ENCODE measurements around the gene RING1.

Gene RING1

GRCh38 chr6:33198159-33198852, 10.0 kb upstream of the RING1 start:
- CTCF ChIA-PET: interaction anchor here (0.9 to 3.0 kb wide), 14 partner anchors 9 to 78 kb away, joined by 3 to 14 read pairs (median 4); partner anchors contain the start of gene RING1
- Histone ChIP-seq H3K27me3 (replicated peaks in 2 of 5; ENCODE audit: control insufficient read depth in 4 of 5, insufficient read depth in 5 of 5, low read length in 4 of 5) (no peaks in the 10 kb centered on the region), H3K4me1 (ENCODE audit: control extremely low read depth in 1 of 4, control insufficient read depth in 4 of 4, insufficient read depth in 4 of 4, low read length in 3 of 4) (peaks cover 7 to 39% (median 31%) of the 10 kb centered on the region in 4 experiments), H3K36me3 (ENCODE audit: control insufficient read depth in 4 of 4, insufficient read depth in 4 of 4, low read length in 3 of 4) (peaks cover 9 to 60% (median 40%) of the 10 kb centered on the region in 4 experiments), H3K4me3 (ENCODE audit: control insufficient read depth in 1 of 7, extremely low read depth in 1 of 7, insufficient read depth in 4 of 7, low read depth in 2 of 7, low read length in 6 of 7) (no peak overlapping the region), H3K9me3 (ENCODE audit: control extremely low read depth in 1 of 5, control insufficient read depth in 4 of 5, insufficient read depth in 2 of 5, low read depth in 1 of 5, low read length in 4 of 5) (no peaks in the 10 kb centered on the region), H3K27ac (ENCODE audit: insufficient read depth in 1 of 2, low read depth in 1 of 2, low read length in 2 of 2, poor library complexity in 1 of 2, severe bottlenecking in 2 of 2) (no peak overlapping the region)
- POLR2A ChIA-PET: no interaction called here
- no peak for DNase-seq
- WGBS (ENCODE audit: insufficient coverage): 88% methylated on average over 1 of the region's 6 CpGs

GRCh38 chr6:33198853-33199436, 9.4 kb upstream of the RING1 start:
- no CpG with 5 or more reads among the region's 3 CpGs for whole genome bisulfite sequencing (ENCODE audit: insufficient coverage)
- Histone ChIP-seq H3K27ac (ENCODE audit: insufficient read depth in 1 of 2, low read depth in 1 of 2, low read length in 2 of 2, poor library complexity in 1 of 2, severe bottlenecking in 2 of 2) (peak overlapping the region in 1 of 2 experiments; percentile 98), H3K4me3 (ENCODE audit: control insufficient read depth in 1 of 7, extremely low read depth in 1 of 7, insufficient read depth in 4 of 7, low read depth in 2 of 7, low read length in 6 of 7) (peak overlapping the region in 6 of 7 experiments; percentile 86 to 99 (median 94)), H3K4me1 (ENCODE audit: control extremely low read depth in 1 of 4, control insufficient read depth in 4 of 4, insufficient read depth in 4 of 4, low read length in 3 of 4) (peaks cover 7 to 40% (median 34%) of the 10 kb centered on the region in 4 experiments), H3K36me3 (ENCODE audit: control insufficient read depth in 4 of 4, insufficient read depth in 4 of 4, low read length in 3 of 4) (peaks cover 10 to 62% (median 45%) of the 10 kb centered on the region in 4 experiments), H3K27me3 (replicated peaks in 2 of 5; ENCODE audit: control insufficient read depth in 4 of 5, insufficient read depth in 5 of 5, low read length in 4 of 5) (no peaks in the 10 kb centered on the region), H3K9me3 (ENCODE audit: control extremely low read depth in 1 of 5, control insufficient read depth in 4 of 5, insufficient read depth in 2 of 5, low read depth in 1 of 5, low read length in 4 of 5) (no peaks in the 10 kb centered on the region)
- no peak for DNase-seq
- ChIA-PET POLR2A (interaction anchor here (1.5 kb wide), 1 partner anchor 73 kb away, joined by 4 read pairs; the partner anchor contains the start of genes RPS18 and VPS52), CTCF (interaction anchor here (1.6 to 3.0 kb wide), 6 partner anchors 9 to 49 kb away, joined by 3 to 14 read pairs (median 8); no protein-coding TSS in a partner anchor)

- WGBS (ENCODE audit: insufficient coverage): 0% methylated on average over 18 of the region's 26 CpGs
- Histone ChIP-seq H3K4me1 (ENCODE audit: control extremely low read depth in 1 of 4, control insufficient read depth in 4 of 4, insufficient read depth in 4 of 4, low read length in 3 of 4) (peaks cover 7 to 47% (median 40%) of the 10 kb centered on the region in 4 experiments), H3K27ac (ENCODE audit: insufficient read depth in 1 of 2, low read depth in 1 of 2, low read length in 2 of 2, poor library complexity in 1 of 2, severe bottlenecking in 2 of 2) (peak overlapping the region; percentile 41 to 98), H3K27me3 (replicated peaks in 2 of 5; ENCODE audit: control insufficient read depth in 4 of 5, insufficient read depth in 5 of 5, low read length in 4 of 5) (no peaks in the 10 kb centered on the region), H3K9me3 (ENCODE audit: control extremely low read depth in 1 of 5, control insufficient read depth in 4 of 5, insufficient read depth in 2 of 5, low read depth in 1 of 5, low read length in 4 of 5) (no peaks in the 10 kb centered on the region), H3K36me3 (ENCODE audit: control insufficient read depth in 4 of 4, insufficient read depth in 4 of 4, low read length in 3 of 4) (peaks cover 10 to 57% (median 39%) of the 10 kb centered on the region in 4 experiments), H3K4me3 (ENCODE audit: control insufficient read depth in 1 of 7, extremely low read depth in 1 of 7, insufficient read depth in 4 of 7, low read depth in 2 of 7, low read length in 6 of 7) (peak overlapping the region; percentile 86 to 99 (median 92))
- ChIA-PET CTCF (interaction anchor here (1.6 kb wide), 2 partner anchors 10 to 39 kb away, joined by 3 read pairs; no protein-coding TSS in a partner anchor), POLR2A (interaction anchor here (1.5 kb wide), 1 partner anchor 72 kb away, joined by 4 read pairs; the partner anchor contains the start of genes RPS18 and VPS52)
- peak; percentile 65 to 84 (median 80) for DNase-seq
Observed at GRCh38 chr6:33199687-33200218, 8.5 kb upstream of the RING1 start.

DNA sequence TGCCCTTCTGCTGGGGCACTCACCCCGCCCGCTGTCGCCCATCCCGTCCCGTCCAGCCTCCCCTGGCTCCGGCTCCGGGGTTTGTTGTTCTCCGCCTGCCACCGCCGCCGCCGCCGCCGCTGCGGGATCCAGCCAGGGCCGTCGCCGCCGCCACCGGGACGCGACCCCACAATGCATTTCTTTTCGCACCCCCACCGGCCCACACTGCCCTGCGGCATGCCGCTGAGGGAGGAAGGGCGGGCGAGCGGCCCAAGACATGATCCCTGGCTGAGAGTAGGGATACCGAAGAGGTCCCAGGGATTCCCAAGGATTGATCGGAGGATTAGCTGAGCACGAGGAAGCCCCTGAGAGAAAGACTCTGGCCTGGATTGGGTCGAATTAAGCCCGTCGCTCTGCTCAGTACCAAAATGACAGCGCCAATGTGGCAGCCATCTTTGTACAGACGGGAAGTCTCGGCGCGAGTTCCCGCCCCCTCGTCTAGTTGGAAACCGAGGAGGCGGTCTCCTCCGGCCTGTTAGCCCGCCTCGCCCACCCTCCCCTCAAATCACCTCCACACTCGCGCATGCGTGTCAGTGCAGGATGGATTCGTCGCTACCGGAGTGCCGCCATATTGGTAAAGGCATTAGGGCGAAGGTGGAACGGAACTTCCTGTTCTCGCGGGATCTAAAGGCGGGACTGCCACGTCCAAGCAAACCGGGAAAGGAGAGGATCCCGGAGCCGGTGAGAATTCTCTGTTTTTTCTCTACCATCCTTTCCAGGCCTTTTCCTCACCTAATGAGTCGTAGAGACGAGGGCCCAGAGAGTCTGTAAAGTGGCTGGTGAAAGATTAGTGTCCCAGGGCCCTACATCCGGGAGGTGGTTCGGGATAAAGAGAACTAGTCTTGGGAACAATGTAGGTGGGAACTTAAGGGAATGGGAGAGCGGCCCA, 7.8 kb upstream of the RING1 start, which contains the start of the genes RXRB and SLC39A7:
Gene RXRB, minus strand, starts transcription at position 447 of the 928 bp plus-strand sequence. Its CDS starts 189 bp downstream, at position 258.
Gene SLC39A7, plus strand, starts transcription at position 649 of the 928 bp plus-strand sequence. CDS start 379 bp downstream, outside the sequence.
- peak; percentile 99 to 100 (median 99) for DNase-seq
- H3K4me1 ChIP-seq (ENCODE audit: control extremely low read depth in 1 of 4, control insufficient read depth in 4 of 4, insufficient read depth in 4 of 4, low read length in 3 of 4): peaks cover 7 to 54% (median 47%) of the 10 kb centered on the region in 4 experiments
- peak within 1 kb of the TSS; percentile 93 to 98 for H3K27ac ChIP-seq (ENCODE audit: insufficient read depth in 1 of 2, low read depth in 1 of 2, low read length in 2 of 2, poor library complexity in 1 of 2, severe bottlenecking in 2 of 2)
- H3K9me3 ChIP-seq (ENCODE audit: control extremely low read depth in 1 of 5, control insufficient read depth in 4 of 5, insufficient read depth in 2 of 5, low read depth in 1 of 5, low read length in 4 of 5): no peaks in the 10 kb centered on the region
- peak within 1 kb of the TSS; percentile 86 to 99 (median 92) for H3K4me3 ChIP-seq (ENCODE audit: control insufficient read depth in 1 of 7, extremely low read depth in 1 of 7, insufficient read depth in 4 of 7, low read depth in 2 of 7, low read length in 6 of 7)
- CTCF ChIA-PET: interaction anchor here (1.6 kb wide), 1 partner anchor 9 kb away, joined by 3 read pairs; no protein-coding TSS in a partner anchor
- H3K27me3 ChIP-seq (replicated peaks in 2 of 5; ENCODE audit: control insufficient read depth in 4 of 5, insufficient read depth in 5 of 5, low read length in 4 of 5): no peaks in the 10 kb centered on the region
- WGBS (ENCODE audit: insufficient coverage): under 1% methylated on average over 52 of the region's 68 CpGs
- POLR2A ChIA-PET: interaction anchor here (1.5 kb wide), 1 partner anchor 71 kb away, joined by 4 read pairs; the partner anchor contains the start of genes RPS18 and VPS52
- H3K36me3 ChIP-seq (ENCODE audit: control insufficient read depth in 4 of 4, insufficient read depth in 4 of 4, low read length in 3 of 4): peaks cover 4 to 49% (median 33%) of the 10 kb centered on the region in 4 experiments

DNA sequence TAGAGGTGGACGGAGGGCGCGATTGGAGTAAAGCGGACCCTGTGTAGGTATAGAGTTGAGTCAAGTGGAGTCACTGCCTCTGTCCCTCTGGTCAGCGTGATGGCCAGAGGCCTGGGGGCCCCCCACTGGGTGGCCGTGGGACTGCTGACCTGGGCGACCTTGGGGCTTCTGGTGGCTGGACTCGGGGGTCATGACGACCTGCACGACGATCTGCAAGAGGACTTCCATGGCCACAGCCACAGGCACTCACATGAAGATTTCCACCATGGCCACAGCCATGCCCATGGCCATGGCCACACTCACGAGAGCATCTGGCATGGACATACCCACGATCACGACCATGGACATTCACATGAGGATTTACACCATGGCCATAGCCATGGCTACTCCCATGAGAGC, 7.2 kb upstream of the RING1 start:
- Histone ChIP-seq H3K27me3 (replicated peaks in 2 of 5; ENCODE audit: control insufficient read depth in 4 of 5, insufficient read depth in 5 of 5, low read length in 4 of 5) (no peaks in the 10 kb centered on the region), H3K36me3 (ENCODE audit: control insufficient read depth in 4 of 4, insufficient read depth in 4 of 4, low read length in 3 of 4) (peaks cover 2 to 43% (median 26%) of the 10 kb centered on the region in 4 experiments), H3K27ac (ENCODE audit: insufficient read depth in 1 of 2, low read depth in 1 of 2, low read length in 2 of 2, poor library complexity in 1 of 2, severe bottlenecking in 2 of 2) (peak overlapping the region; percentile 93 to 98), H3K4me3 (ENCODE audit: control insufficient read depth in 1 of 7, extremely low read depth in 1 of 7, insufficient read depth in 4 of 7, low read depth in 2 of 7, low read length in 6 of 7) (peak overlapping the region; percentile 86 to 99 (median 92)), H3K4me1 (ENCODE audit: control extremely low read depth in 1 of 4, control insufficient read depth in 4 of 4, insufficient read depth in 4 of 4, low read length in 3 of 4) (peaks cover 7 to 55% (median 47%) of the 10 kb centered on the region in 4 experiments), H3K9me3 (ENCODE audit: control extremely low read depth in 1 of 5, control insufficient read depth in 4 of 5, insufficient read depth in 2 of 5, low read depth in 1 of 5, low read length in 4 of 5) (no peaks in the 10 kb centered on the region)
- POLR2A ChIA-PET: no interaction called here
- DNase-seq: no peak
- 11% methylated on average over 11 of the region's 14 CpGs for WGBS (ENCODE audit: insufficient coverage)
- CTCF ChIA-PET: no interaction called here

DNA sequence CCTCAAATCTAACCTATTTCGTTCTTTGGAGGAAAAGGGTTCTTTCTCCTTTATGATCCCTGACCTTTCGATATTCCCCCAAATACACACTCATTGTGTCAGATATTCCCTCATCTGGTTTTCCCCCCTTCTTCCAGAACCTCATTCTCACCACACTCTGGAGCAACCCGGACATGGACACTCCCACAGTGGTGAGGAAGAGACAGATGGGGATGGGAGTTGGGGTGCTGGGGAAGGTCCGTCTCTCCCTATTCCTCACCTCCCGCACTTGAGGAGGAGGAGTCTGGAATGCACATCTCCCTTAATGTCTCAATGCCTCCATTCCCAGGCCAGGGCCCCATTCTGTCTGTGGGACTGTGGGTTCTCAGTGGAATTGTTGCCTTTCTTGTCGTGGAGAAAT, 6.4 kb upstream of the RING1 start:
- H3K9me3 ChIP-seq (ENCODE audit: control extremely low read depth in 1 of 5, control insufficient read depth in 4 of 5, insufficient read depth in 2 of 5, low read depth in 1 of 5, low read length in 4 of 5): no peaks in the 10 kb centered on the region
- H3K27me3 ChIP-seq (replicated peaks in 2 of 5; ENCODE audit: control insufficient read depth in 4 of 5, insufficient read depth in 5 of 5, low read length in 4 of 5): no peaks in the 10 kb centered on the region
- peaks cover 7 to 55% (median 47%) of the 10 kb centered on the region in 4 experiments for H3K4me1 ChIP-seq (ENCODE audit: control extremely low read depth in 1 of 4, control insufficient read depth in 4 of 4, insufficient read depth in 4 of 4, low read length in 3 of 4)
- POLR2A ChIA-PET: no interaction called here
- CTCF ChIA-PET: interaction anchor here (1.5 kb wide), 1 partner anchor 12 kb away, joined by 4 read pairs; no protein-coding TSS in a partner anchor
- H3K36me3 ChIP-seq (ENCODE audit: control insufficient read depth in 4 of 4, insufficient read depth in 4 of 4, low read length in 3 of 4): peaks cover 2 to 37% (median 22%) of the 10 kb centered on the region in 4 experiments
- H3K27ac ChIP-seq (ENCODE audit: insufficient read depth in 1 of 2, low read depth in 1 of 2, low read length in 2 of 2, poor library complexity in 1 of 2, severe bottlenecking in 2 of 2): peak overlapping the region in 1 of 2 experiments; percentile 98
- H3K4me3 ChIP-seq (ENCODE audit: control insufficient read depth in 1 of 7, extremely low read depth in 1 of 7, insufficient read depth in 4 of 7, low read depth in 2 of 7, low read length in 6 of 7): peak overlapping the region in 3 of 7 experiments; percentile 86 to 99 (median 92)
- no peak for DNase-seq
- 93% methylated on average over 2 of the region's 6 CpGs for WGBS (ENCODE audit: insufficient coverage)
